HG02970 (cell line): ENCODE data around the gene CHERP.
"Not testable (repeated sequence)": the region's sequence is repeated elsewhere in the genome, so short reads cannot be mapped to it uniquely, and the experiment has no call there.

Experiments
- ATAC-seq: cut with Tn5 transposase; IDR thresholded peaks from one replicate; pipeline ENCODE4 v1.9.1; 2021; ENCODE audit warnings: mild to moderate bottlenecking, moderate library complexity, moderate number of reproducible peaks; ENCODE audit not compliant: unreplicated experiment, low FRiP score

CHERP gene

DNA sequence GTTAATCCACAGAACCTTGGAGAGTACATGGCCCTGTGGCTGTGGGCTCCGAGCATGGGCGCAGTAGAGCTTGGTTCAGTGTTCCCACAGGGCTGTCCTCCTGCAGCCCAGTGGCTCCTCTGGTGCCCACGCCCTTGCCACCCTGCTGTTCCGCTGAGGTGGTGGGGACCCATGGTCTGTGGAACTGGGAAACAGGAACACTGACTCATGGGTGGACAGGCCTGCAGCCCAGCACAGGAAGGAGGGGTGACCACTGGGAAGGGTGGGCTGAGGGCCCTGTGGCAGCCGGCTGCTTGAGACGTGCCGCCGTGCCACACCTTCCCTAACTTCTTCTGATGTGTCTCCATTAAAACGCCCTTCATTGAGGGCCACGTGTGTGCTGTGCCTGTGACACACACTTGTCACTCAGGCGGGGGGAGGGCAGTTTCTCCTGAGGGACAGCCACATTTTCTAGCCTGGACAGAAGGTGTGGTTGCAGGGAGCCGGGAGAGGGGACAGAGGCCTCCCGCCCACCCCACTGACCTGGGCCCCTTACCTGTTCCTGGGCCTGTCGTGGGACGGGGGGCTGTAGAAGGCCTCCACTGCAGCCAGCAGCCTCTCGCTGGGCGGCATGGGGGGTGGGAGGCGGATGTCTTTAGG is 21.1 kb downstream of the CHERP start:
- ATAC-seq, result no peak

DNA sequence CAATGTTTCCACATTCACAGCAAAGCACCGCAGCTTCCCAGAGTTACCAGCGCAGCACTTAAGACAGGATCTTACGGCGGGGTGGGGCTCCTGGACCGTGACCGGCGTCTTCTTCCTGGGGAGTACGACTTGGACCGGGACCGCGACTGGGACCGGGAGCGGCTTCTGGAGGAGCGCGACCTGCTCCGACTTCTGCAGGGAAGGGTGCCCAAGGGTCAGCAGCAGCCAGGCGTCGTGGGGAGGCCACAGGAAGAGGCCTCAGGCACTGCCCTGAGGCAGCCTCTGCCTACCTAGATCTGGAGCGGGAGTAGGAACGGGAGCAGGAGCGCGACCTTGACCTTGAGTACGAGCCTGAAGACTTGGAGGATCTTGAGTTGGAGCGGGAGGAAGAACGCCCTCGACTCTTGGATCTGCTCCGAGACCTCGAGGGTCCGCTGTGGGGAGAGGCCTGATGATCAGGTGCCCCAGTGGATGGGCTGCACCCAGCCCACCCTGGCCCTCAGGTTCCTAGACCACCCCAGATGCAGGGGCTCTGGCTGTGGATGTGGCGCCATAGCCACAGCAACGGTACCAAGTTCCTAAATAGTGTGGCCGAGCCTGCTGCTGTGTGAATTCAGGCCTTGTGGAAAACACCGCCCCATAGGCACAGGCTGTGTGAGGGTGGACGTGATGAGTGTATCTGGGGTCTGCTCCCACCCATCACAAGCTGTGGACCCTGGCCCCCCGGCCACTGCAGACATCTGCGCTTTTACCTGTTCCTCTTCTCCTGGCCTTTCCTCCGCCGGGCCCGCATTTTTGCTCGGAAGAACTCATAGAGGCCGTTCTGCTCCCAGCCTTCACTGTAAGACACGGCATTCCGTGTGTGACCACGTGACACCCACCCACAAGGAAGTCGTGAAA is 21.9 kb downstream of the CHERP start:
- no peak for ATAC-seq

DNA sequence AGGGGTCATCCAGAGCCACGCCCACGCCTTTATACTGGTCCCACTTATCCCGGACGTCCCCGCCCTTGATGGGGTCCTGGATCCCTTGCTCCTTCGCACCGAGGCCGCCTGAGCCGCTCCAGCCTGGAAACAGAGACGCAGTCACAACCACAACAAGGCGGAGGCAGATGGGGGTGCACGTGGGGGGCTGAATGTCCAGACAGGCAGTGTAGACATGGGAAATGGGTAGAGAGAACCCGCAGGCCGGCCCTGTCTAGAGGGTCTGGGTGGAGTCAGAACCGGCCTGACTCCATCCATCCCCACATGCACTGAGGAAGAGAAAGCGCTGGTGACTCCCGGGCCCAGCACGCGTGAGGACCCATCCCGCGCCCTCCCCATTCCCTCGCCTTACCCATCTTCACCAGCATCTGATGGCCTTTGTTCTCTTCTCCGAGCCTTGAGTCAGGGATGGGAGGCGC is 23.0 kb downstream of the CHERP start:
- no peak for ATAC-seq

DNA sequence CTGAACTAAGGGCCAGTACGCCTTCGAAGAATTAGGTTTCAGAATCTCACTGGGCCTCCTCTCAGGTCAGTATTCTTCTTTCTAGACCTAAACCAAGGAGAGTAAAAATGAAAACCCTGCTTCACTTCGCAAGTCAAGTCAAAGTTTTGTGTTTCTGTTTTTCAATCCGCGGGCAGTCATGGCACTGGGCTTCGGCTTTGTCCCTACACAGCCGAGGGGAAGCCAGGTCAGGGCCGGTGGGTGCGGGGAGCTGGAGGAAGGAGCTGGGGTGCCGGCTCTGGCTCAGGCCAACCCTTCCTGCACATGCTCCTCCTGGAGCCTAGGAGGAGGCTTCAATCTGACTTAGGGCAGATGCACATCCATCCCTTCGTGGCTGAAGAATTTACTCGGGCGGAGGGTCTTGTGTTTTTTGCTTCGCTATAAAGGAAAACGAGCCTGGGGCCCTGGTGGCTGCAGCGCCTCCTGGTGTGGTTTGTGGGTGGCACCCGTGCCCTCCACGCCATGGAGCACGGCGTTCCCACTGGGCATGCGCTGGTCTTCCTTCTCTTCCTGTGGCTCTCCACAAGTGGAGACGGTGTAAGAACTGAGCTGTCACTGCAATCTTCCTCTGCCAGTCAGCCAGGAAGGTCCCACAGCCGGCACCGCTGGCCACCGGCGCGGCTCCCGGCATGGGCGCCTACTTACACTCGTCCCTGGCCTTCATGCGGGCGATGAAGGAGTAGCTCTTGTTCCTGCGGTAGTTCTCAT is 23.6 kb downstream of the CHERP start:
- no peak for ATAC-seq

DNA sequence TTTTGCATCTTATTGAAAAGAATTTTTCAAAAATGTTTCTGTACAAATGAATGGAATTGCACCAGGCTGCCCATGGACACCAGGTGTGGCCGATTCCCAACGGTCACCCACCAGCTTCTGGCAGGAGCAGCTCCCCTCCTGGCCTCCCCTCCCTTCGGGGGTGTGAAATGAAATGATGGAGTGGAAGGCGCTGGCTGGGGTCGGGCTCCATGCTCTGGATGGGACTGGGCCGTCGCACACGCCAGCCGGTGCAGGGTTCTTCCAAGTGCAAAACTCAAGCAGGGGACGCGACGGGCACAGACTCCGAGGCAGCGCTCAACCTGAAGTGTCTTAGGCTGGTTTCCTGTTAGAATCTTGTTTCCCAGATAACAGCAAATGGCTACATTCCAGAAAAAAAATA is 24.2 kb downstream of the CHERP start:
- ATAC-seq, result no peak

DNA sequence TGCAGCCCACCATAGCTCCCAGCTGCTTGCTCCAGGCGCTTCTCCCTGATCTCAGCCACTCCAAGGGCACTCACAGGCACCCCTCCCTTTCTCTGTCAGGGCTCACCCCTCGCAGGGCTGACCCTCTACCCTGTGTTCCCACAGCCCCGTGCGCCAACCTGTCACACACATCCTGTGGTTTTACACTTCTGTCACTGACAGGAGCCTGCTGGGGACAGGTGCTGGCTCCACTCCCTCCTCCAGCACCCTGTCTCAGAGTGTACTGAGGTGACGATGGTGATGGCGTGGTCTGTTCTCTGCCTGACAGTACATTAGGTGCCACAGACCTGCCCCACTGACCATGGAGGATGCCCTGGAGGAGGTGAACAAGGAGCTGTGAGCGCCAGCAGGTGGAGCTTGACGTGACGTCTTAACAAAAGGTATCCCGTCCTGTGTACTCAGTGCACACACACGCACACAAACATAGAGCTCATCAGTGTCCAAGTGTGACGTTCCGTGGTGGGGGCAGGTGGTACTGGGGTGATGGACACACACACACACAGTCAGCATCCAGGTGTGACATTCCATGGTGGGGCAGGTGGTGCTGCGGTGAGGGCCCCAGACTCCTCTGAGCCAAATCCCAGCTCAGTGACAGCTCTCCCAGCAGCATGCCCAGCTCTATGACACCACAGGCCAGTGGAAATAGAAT is 25.2 kb downstream of the CHERP start:
- ATAC-seq, result no peak

DNA sequence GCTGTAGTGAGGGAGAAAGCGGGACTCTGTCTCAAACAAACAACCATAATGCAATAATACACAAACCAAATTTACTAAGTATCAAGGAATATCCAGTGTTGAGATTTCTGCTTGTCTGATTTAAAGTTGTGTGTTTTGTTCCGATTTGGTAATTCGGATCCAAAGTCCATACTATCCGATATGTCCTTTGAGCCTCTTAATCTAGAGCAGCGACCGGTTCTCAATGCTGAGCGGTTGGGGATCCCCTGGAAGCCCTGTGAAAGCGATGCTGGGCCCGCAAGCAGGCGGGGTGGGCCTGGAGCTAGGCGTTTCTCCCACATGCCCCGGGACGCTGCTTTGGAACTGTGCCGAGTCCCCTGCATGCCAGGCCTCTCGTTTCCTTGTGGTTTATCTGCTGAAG is 25.9 kb downstream of the CHERP start:
- ATAC-seq, result no peak

DNA sequence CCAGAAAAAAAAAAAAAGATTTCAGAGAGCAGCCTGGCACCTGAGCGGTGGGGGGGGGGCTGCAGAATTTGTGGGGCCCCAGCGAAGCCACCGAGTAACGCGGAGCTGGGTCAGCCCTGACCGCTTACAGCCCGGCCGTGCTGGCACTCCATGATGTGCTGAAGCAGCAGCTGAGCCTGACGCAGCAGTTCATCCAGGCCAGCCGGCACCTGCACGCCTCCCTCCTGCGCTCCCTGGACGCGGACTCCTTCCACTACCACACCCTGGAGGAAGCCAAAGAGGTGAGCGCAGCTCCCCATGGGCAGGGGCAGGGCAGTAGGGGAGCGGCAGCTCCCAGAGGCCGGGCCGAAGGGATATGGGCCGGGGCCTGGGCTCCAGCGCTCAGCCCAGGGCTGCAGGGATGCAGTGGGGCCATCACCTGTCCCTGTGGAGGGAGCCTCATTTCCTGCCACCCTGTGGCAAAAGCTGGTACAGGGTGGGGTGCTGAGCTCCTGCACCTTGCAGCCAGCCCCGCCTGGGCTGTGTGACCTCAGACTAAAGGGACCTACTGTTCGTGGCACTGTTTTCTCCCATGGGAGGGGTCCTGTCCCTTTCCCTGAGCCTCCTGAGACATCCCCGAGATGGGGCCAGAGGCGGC is 27.7 kb downstream of the CHERP start:
- ATAC-seq, result no peak

DNA sequence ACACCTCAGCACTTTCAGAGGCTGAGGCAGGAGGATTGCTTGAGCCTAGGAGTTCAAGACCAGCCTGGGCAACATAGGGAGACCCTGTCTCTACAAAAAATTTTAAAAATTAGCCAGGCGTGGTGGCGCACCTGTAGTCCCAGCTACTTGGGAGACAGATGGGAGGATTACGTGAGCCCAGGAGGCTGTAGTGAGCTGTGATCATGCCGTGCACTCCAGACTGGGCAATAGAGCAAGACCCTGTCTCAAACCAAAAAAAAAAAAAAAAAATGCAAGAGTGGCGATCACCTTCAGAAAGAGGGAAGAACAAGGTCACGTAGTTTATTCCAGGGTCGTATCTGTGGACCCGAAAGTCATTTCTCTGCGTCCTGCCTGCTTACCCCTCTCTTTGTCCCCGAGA is 29.6 kb downstream of the CHERP start:
- ATAC-seq, result not testable (repeated sequence)

DNA sequence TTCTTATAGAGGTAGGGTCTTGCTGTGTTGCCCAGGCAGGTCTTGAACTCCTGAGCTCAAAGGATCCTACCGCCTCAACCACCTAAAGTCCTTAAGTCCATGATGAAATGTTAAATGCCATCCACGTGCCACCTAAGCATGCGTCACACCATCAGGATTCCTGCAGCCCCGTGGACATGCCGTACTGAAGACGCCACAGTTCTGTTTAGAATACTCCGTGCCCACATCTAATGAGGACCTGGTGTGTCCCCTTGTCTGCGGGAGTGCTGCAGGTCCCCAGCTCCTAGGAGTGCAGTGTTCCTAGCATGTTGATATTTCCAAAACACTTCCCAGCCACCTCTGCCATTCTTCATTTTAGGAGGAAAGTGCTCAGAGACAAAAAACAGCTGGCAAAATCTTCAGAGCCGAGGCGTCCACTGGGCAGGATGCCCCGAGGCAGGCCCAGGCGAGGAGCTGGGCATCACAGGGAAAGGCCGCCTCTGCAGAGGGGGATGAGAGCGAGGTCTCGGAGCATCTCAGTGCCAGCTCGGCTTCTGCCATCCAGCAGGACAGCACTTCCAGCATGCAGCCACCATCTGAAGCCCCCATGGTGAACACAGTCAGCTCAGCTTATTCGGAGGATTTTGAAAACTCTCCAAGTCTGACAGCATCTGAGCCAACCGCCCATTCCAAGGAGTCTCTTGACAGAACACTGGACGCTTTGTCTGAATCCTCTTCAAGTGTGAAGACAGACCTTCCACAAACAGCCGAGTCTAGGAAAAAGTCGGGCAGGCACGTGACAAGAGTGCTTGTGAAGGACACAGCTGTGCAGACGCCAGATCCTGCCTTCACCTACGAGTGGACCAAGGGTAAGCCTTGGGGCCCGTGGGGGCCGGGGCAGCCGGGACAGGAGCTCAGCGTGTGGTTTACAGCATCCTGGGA is 32.8 kb downstream of the CHERP start:
- ATAC-seq, result no peak

DNA sequence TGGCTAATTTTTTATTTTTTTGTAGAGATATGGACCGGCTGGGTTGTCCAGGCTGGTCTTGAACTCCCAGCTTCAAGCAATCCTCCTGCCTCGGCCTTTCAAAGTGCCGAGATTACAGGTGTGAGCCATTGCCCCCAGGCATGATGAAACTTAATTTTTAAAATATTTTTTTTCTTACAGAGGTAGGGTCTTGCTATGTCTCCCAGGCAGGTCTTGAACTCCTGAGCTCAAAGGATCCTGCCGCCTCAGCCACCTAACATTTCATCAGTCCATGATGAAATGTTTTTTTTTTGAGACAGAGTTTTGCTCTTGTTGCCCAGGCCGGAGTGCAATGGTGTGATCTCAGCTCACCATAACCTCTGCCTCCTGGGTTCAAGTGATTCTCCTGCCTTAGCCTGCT is 33.7 kb downstream of the CHERP start:
- no peak for ATAC-seq

DNA sequence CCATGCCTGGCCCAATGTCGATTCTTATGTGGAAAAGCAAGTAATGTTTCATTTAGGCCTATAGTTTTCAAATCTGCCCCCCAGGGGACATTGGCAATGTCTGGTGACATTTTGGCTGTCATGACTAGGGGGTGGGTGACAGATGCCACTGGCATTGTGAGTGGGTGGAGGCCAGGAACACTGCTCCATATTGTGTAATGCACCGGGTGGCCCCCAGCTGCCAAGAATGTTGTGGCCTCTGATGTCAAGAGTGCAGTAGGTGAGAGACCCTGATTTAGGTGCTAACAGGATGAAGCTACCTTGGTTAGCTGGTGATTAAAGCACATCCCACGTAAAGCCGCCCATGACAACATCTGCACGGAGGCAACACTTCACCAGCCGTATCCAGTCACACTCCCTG is 35.3 kb downstream of the CHERP start:
- ATAC-seq, result no peak

DNA sequence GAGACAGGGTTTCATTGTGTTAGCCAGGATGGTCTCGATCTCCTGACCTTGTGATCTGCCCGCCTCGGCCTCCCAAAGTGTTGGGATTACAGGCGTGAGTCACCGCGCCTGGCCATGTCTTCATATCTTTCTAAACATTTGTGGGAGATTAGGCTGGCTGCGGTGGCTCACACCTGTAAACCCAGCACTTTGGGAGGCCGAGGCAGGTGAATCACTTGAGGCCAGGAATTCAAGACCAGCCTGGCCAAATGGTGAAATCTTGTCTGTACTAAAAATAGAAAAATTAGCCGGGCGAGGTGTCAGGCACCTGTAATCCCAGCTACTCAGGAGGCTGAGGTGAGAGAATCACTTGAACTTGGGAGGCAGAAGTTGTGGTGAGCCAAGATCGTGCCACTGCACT is 36.1 kb downstream of the CHERP start:
- not testable (repeated sequence) for ATAC-seq

DNA sequence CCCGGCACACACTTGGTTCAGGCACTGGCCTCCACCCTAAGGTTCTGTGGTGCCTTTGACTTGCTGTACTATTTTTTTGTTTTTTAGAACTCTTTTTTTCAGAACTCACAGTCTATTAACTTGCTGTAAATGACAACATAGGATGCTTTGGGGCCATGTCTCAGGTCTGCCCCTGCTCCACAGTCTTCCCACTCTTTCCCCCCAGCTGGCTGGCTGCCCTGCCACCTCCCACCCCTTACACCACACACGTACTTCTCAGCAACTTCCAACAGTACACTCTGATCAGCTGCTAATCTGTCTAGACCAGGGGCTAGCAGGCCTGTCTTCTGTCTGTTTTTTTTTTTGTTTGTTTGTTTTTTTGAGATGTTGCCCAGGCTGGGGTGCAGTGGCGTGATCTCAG is 38.0 kb downstream of the CHERP start:
- ATAC-seq, result no peak

DNA sequence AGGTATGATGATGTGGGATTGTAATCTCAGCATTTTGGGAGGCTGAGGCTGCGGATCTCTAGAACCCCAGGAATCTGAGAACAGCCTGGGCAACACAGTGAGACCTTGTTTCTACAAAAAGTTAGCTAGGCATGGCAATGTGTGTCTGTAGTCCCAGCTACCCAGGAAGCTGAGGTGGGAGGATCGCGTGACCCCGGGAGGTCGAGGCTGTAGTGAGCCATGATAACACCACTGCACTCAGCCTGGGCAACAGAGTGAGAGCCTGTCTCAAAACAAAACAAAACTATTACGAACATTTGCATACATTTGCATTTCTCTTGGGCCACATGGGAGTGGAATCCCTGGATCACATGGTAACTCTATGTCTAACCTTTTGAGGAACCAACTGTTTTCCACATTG is 44.4 kb downstream of the CHERP start:
- ATAC-seq, result no peak

DNA sequence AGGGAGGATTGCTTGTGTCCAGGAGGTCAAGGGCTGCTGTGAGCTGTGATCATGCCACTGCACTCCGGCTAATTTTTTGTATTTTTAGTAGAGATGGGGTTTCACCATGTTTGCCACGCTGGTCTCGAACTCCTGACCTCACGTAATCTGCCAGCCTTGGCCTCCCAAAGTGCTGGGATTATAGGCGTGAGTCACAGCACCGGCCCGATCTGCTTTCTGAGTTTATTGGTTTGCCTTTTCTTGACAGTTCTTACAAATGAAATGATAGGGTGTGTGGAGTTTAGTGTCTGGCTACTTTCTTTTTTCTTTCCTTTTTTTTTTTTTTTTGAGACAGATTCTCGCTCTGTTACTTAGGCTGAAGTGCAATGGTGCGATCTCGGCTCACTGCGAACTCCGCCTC is 45.2 kb downstream of the CHERP start:
- ATAC-seq, result no peak

DNA sequence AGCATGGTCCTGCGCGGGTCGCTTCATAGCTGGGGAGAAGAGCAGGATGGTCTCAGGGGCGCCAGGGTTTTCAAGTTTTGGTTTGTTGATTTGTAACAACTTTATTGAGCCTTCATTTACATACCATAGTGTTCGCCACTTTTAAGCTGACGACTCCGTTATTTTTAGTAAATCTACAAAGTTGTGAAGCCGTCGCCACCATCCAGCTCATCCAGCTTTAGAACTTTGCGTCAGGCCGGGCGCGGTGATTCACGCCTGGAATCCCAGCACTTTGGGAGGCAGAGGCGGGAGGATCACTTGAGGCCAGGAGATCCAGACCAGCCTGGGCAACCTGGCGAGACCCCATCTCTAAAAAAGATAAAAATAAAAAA is 45.6 kb downstream of the CHERP start:
- no peak for ATAC-seq

DNA sequence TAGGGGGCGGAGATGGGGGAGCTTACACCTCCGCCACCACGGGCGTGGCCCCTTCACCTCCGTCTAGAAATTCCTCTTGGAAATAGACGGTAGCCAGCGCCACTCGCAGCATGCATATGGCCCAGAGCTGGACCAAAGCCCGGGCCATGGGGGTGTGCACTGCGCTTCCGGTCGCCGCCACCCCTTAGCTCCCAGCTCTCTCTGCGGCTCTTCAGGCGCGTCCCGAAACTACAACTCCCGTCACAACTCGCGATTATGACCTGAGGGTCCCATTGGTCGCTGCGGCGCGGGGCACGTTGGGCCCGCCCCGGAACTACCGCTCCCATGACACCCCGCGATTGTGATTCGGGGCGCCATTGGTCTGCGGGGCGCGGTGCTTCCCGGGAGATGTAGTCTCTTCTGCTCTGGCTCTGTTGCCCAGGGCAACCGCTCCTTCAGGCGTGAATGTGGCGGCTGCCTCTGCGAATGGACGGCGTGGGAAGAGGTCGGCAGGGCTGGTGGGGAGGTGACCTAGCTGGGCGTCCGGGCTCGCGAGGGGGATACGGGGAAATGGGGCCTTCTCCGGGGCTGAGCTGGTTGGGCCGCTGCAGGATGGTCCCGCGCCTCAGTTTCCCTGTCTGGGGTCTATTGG is 46.1 kb downstream of the CHERP start, which contains the start of the genes C19orf44 and CALR3:
Gene C19orf44, plus strand, starts transcription at position 413 of the 631 bp plus-strand sequence. CDS start 4,399 bp downstream, outside the sequence.
Gene CALR3, minus strand, starts transcription at position 186 of the 631 bp plus-strand sequence. Its CDS starts 38 bp downstream, at position 148.
- ATAC-seq, result peak; percentile 98
